OCI-LY1 (cell line): Measurements from ENCODE around the gene MPG.
"Not testable (repeated sequence)": the region's sequence is repeated elsewhere in the genome, so short reads cannot be mapped to it uniquely, and the experiment has no call there.

ENCODE experiments used
- H2AFZ ChIP-seq: fragments of 200-600 bp; sonication (generic), shearing (Covaris generic); 2 replicates; pipeline ENCODE4 v1.6.0; 2014; ENCODE audit warnings: antibody characterized with exemption, mild to moderate bottlenecking, low read length
- H3F3A ChIP-seq: fragments of 200-600 bp; sonication (generic), shearing (Covaris generic); 2 replicates; pipeline ENCODE4 v1.6.0; 2014; ENCODE audit warnings: mild to moderate bottlenecking, antibody characterized with exemption, low read length, moderate library complexity; ENCODE audit not compliant: insufficient read depth
- H3K27ac ChIP-seq: fragments of 200-600 bp; sonication (generic); 2 replicates; pipeline ENCODE4 v1.5.1; 2014; ENCODE audit warnings: low read length, mixed run types, mild to moderate bottlenecking, low read depth; ENCODE audit not compliant: poor library complexity, severe bottlenecking
- H3K27me3 ChIP-seq: fragments of 200-600 bp; sonication (generic); 2 replicates; pipeline ENCODE4 v1.6.0; 2014; ENCODE audit warnings: antibody characterized with exemption, mild to moderate bottlenecking, low read length, moderate library complexity; ENCODE audit not compliant: insufficient read depth
- H3K36me3 ChIP-seq: fragments of 200-600 bp; sonication (generic); 2 replicates; pipeline ENCODE4 v1.6.1; 2014; ENCODE audit warnings: mild to moderate bottlenecking, antibody characterized with exemption, low read length, moderate library complexity, mixed read lengths; ENCODE audit not compliant: insufficient read depth
- H3K4me1 ChIP-seq: fragments of 200-600 bp; sonication (generic); 2 replicates; pipeline ENCODE4 v1.5.1; 2014; ENCODE audit warnings: mild to moderate bottlenecking, low read length, moderate library complexity; ENCODE audit not compliant: insufficient read depth, severe bottlenecking
- H3K4me2 ChIP-seq: fragments of 200-600 bp; sonication (generic), shearing (Covaris generic); 2 replicates; pipeline ENCODE4 v1.6.1; 2014; ENCODE audit warnings: low read length
- H3K4me3 ChIP-seq: fragments of 200-600 bp; sonication (generic); 2 replicates; pipeline ENCODE4 v1.5.1; 2014; ENCODE audit warnings: low read length, low read depth, mild to moderate bottlenecking, mixed read lengths; ENCODE audit not compliant: poor library complexity, severe bottlenecking
- H3K79me2 ChIP-seq: fragments of 200-600 bp; shearing (Covaris generic); 2 replicates; pipeline ENCODE4 v1.6.1; 2016; ENCODE audit warnings: mixed run types, low read length, mixed read lengths; ENCODE audit not compliant: insufficient read depth
- H3K9ac ChIP-seq: fragments of 200-600 bp; sonication (generic), shearing (Covaris generic); 2 replicates; pipeline ENCODE4 v1.6.1; 2014; ENCODE audit warnings: mild to moderate bottlenecking, low read length, mixed read lengths
- H3K9me2 ChIP-seq: fragments of 200-600 bp; sonication (generic), shearing (Covaris generic); 2 replicates; pipeline ENCODE4 v1.6.1; 2014; ENCODE audit warnings: low read depth, mild to moderate bottlenecking, low read length, mixed read lengths
- H3K9me3 ChIP-seq: fragments of 200-600 bp; shearing (Covaris generic); 2 replicates; pipeline ENCODE4 v1.6.1; 2014; ENCODE audit warnings: low read length, mixed read lengths
- H4K20me1 ChIP-seq: fragments of 200-600 bp; sonication (generic), shearing (Covaris generic); 2 replicates; pipeline ENCODE4 v1.6.0; 2016; ENCODE audit warnings: mild to moderate bottlenecking, low read length; ENCODE audit not compliant: insufficient read depth
- CTCF ChIP-seq: fragments of 200-600 bp; sonication (generic), shearing (Covaris generic); IDR thresholded peaks from 2 replicates; pipeline ENCODE4 v1.5.1; 2017; ENCODE audit warnings: mild to moderate bottlenecking, antibody characterized with exemption, low read length, moderate library complexity, mixed read lengths
- EZH2 ChIP-seq: fragments of 200-600 bp; sonication (generic), shearing (Covaris generic); IDR thresholded peaks from 2 replicates; pipeline ENCODE4 v1.8.0; 2017; ENCODE audit warnings: borderline replicate concordance, mixed run types, mild to moderate bottlenecking, antibody characterized with exemption, low read length, moderate library complexity, mixed read lengths

Gene MPG

GRCh38 chr16:36336-36984 is 41.6 kb upstream of the MPG start:
- Histone ChIP-seq H3K9me2 (no peaks in the 10 kb centered on the region), H4K20me1 (no peaks in the 10 kb centered on the region), H3K9ac (no peak overlapping the region), H3K27ac (no peak overlapping the region), H3K4me3 (no peak overlapping the region), H3K9me3 (no peaks in the 10 kb centered on the region), H3K27me3 (no peaks in the 10 kb centered on the region), H3K36me3 (peaks cover 40% of the 10 kb centered on the region), H3K4me1 (peaks cover 30% of the 10 kb centered on the region), H2AFZ (no peak overlapping the region), H3K79me2 (no peaks in the 10 kb centered on the region), H3K4me2 (no peak overlapping the region), H3F3A (no peaks in the 10 kb centered on the region)
- TF ChIP-seq EZH2 (no peak), CTCF (no peak)

- TF ChIP-seq CTCF, result no peak
- no peak for TF ChIP-seq EZH2
- H4K20me1 ChIP-seq, result no peaks in the 10 kb centered on the region
- H3K27me3 ChIP-seq, result no peaks in the 10 kb centered on the region
- peaks cover 30% of the 10 kb centered on the region for H3K4me1 ChIP-seq
- H3K9me2 ChIP-seq, result no peaks in the 10 kb centered on the region
- H3K79me2 ChIP-seq, result no peaks in the 10 kb centered on the region
- no peaks in the 10 kb centered on the region for H3F3A ChIP-seq
- H3K4me3 ChIP-seq, result no peak overlapping the region
- H3K27ac ChIP-seq, result no peak overlapping the region
- H3K4me2 ChIP-seq, result no peak overlapping the region
- peaks cover 50% of the 10 kb centered on the region for H3K36me3 ChIP-seq
- H3K9me3 ChIP-seq, result no peaks in the 10 kb centered on the region
- H2AFZ ChIP-seq, result no peak overlapping the region
- no peak overlapping the region for H3K9ac ChIP-seq
Observed at GRCh38 chr16:37511-37910, 40.5 kb upstream of the MPG start.

- Histone ChIP-seq H3K9ac (peak overlapping the region; percentile 19; the same call in 1 of the 2 replicates), H3K4me1 (peaks cover 30% of the 10 kb centered on the region), H3K27ac (peak overlapping the region; percentile 79), H3K36me3 (peaks cover 57% of the 10 kb centered on the region)
- not testable (repeated sequence) for H3K9me3 ChIP-seq, H4K20me1 ChIP-seq, H3K27me3 ChIP-seq, H3K79me2 ChIP-seq, H3F3A ChIP-seq, H2AFZ ChIP-seq, H3K9me2 ChIP-seq, H3K4me2 ChIP-seq, H3K4me3 ChIP-seq
Observed at GRCh38 chr16:38206-38605, 39.8 kb upstream of the MPG start.
